ENCODE results near the gene PRKD3.

The PRKD3 gene

DNA sequence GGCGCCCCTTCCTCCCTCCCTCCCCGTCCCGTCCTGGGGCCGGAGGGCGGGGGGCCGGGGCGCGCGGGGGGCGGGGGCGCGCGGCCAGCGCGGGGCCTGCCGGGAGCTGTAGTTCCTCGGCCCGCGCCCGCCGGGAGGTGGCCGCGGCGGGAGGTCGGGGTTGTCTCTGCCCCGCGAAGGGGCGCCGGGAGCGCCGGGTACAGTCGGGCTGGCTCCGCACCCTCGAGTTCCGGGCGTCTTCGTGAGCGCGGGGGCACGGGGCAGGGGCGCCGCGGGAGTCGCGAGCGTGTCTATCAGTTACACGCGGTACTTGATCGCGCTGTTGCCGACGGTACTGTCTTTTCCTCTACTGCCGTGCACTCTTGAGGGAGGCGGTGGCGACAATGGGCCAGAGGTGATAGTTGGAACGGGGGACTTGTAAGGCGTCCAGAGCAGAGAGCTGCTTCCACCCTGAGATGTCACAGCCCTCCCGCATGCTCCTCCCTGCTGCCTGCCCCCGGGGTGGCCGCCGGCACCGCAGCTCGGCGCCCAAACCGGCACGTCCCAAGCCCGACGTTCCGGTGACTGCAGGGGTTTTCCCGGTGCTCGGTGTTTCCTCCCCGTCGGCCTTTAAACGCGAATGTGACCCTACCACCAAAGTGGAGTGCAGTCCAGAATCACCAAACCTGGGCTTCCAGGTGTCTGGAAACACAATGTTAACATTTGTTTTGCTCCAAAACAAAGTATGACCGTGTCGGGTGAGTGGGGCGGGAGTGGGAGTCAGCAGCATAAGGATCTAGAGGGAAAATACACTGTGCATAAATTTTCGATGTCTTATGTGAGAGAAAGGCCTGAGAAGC is at the start of gene PRKD3:
PRKD3 (minus strand) TSS at position 48 of the 839 bp plus-strand sequence. CDS start 8,309 bp downstream, outside the sequence.
- DNase-seq = peak; percentile 89

DNA sequence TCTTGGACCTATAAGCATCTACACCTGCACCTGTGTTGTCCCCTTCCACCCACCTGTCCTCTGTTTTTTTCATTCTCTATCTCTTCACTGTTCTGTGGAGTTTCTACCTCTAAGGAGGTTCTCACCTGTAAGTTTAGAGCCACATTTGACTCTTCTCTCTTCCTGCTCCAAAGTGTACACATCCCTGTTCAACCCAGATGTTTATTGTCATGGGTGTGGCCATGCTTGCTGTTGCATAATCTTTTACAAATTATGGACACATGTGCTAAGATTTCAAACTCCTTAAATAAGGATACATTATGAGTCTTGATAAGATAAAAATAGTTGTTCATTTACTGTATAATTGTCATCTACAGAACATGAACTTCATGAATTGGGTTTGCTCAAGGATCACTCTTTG is 47.4 kb upstream of the PRKD3 start:
- DNase-seq = no peak

DNA sequence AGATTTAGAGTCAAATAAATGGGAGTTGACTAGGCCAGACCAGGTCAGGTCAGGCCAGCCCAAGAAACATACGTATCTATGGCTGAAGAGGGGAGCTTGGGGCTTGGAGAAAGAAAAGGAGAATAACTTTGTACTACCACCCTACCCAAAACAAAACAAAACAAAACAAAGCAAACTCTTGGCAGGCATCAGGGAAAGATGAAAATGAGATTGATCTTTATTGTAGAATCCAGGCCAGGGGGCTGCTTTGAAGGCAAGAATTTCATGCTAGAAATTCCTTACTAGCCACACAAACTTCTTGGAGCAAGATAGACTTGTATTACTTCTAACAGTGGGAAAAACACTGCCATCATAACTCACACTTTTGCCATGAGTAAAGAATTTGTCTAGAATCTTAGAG is 46.0 kb upstream of the PRKD3 start:
- DNase-seq = no peak

DNA sequence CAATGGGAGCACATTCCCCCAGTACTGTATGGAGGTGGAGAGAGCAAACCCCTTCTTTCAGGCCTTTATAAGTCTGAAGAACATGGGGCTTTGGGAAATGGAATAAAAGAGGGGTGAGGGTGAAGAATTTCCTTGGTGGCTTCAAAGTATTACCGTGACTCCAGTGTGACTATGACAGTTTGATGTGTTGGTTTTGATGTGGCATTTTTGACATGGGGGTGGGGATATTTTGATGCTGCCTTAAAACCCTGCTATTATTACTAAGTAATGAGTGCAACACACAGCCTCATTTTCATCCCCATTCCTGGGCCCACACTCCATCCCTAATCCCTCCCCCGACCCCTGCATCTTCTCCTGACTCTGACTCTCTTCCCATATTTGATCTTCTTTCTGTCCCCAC is 43.4 kb upstream of the PRKD3 start:
- DNase-seq = no peak

DNA sequence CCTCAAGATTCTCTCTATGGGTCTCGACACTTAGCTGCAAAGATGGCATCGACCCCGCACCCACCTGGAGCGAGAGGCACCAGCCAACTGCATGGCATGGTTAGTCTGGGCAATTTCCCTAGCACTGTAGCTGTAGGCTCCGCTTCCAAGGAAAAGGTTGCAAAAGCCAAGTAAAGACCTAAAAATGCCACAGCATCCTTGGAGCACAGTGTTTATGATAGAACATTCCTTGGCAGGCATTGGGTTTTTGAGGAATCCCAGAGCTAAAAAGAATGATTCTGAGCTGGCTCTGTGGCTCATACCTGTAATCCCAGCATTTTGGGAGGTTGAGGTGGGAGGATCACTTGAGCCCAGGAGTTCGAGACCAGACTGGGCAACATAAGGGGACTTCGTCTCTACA is 42.7 kb upstream of the PRKD3 start:
- no peak for DNase-seq

DNA sequence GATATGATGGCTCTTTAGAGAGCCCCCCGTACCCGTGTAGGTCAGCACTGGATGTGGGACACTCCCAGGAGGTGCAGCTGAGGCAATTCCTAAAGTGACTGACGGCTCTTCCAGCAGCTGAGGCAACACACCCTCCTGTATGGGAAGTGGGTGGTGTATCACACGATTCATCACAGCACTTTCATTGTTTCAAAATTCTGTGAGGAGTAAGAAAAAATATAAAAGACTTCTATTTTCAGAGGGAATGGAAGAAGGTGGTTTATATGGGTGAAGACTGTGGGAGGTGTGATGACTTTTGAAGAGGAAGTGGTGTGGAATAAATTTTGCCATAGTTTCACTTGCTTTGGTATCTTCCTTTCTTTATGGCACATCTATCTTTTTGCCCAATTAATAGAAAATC is 42.1 kb upstream of the PRKD3 start:
- DNase-seq = no peak

DNA sequence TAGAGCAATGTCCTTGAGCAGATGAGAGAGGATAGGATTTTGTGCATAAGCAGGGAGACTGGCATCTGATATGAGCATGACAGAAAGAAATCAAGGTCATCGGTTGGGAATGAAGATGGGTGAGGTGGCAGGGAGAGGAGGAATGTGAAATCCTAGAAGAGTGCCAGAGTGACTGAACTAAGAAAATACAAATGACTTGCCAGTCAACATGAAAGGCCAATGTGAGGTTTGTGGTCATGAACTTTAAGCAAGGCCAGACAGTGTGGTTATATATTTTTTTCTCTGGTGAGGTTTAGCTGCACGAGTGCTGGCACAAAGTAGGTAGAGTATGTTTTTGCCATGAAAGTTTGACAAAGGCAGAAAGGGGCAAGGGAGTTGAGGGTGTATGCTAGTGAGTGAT is 41.0 kb upstream of the PRKD3 start:
- no peak for DNase-seq

DNA sequence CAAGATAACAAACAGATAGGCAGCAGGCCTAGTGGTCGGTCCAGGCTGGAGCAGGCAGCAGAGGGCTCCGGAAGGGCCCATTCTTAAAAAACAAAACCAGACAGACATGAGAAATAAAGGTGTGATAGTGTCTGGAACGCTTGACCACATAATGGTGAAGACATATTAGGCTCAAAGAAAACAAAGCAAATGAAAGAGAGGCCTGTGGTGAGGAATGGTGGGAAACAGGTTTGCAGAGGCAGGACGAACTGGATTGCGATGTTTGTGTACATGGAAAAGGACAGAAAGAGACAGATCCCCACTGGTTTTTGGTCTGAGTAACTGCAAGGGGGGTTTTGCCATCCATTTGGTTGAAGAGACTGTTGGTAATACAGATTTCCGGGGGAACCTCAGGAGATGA is 39.7 kb upstream of the PRKD3 start:
- DNase-seq = no peak

DNA sequence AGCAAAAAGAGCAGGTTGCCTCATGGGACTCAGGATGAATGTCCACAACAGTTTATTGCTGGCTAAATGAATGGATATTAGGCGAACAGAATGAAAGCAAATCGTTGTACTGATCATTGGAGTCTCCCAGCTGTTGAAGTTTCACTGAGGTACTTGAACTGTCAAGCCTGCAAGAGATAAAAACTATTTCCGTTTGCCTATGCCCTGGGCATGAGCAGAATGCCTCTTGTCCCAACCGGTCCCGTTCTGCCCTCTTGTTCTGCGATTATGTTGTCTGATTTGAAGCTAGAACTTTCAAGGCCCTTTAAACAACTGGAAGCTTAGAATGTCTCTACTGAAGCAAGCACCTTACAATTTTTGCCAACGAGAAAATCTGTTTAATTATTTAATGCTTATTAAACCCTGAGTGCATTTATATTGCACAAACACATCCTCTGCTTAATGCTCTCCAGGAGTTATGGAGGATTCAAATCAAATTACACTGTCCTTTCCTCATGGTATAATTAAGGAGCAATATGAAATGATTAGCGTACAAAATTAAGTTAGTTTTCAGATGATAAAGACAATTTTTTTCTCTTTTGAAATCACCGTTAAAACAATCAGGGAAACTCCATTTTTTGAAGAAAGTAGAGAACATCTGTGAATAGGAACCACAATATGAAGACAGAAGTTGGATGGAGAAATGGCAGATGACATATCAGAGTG is 37.5 kb upstream of the PRKD3 start:
- no peak for DNase-seq

DNA sequence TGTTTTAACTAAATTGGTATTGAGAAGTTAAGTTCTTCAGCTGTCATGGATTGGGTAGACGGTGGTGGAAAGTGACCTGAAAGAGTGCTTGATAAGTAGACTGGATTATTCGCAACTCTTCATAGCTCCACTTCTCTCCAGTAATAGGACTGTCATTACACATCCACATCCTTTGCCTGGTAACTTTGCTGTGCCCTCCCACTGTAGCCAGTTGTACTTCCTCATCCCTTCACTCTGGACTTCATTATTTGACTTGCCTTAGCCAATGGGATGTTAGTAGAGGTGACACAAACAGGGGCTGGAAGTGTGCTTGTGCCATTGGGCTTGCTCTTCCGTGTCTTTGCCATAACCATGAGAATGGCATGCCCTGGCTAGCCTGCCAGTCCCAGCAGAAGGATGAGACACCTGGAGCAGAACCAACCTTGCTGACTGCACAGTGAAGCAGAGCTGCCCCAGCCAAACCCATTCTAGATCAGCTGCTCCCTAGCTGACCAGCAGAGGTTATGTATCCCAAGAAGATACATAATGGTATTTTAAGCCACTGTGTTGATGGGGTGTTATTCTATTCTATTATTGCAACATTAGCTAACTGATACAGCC is 36.7 kb upstream of the PRKD3 start:
- DNase-seq = no peak

DNA sequence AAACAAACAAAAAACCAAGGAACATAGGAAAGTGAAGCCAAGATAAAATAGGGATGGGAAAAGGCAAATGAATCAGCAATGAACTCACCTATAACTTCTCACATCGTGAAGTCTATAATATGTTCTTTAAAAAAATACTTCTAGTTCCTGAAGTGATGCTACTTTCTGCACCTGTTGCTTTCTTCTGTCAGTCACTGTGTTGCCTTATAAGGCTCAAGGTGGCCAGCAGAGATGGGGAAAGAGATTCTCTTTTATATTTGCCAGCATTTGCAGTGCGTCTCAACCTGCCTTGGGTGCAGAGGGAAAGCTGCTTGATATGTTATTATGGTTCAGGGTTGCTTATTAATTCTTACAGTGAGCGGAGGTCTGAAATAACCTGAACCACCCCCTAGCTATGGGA is 33.8 kb upstream of the PRKD3 start:
- DNase-seq = no peak

DNA sequence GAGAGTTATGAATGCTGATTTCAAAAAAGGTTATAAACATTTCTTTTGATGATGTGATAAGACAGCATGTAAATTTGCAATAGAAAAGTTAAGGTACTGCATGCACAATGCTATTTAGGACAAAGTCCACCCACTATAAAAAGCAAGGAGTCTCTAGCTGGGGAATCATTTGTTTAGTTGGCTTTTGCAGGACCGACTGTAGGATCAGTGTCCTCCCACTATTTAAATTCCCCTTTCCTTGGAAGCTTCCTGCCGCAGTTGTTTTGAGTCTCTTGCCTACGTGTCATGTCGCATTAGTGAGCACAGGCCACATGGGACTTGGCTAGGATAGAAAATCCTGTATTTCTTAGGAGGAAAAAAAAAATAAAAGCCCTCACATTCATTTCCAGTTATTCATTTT is 32.9 kb upstream of the PRKD3 start:
- DNase-seq = no peak

DNA sequence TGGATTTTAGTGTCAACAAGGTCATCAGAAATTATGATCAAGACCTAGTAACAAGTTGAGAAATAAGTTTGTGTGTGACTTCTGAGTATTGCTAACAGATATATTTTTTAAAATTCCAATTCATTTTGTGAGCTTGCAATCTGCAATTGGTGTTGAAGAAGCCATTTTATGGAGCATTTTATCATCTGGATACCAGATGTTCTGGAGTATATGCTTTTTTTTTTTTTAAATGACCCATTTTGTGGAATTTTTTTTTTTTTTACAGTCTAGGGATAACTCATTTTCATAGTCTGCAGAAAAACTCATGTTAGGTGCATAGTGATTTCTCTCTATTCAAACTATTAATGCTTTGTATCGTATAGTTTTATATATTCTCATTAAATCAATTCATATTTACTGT is 32.4 kb upstream of the PRKD3 start:
- no peak for DNase-seq

DNA sequence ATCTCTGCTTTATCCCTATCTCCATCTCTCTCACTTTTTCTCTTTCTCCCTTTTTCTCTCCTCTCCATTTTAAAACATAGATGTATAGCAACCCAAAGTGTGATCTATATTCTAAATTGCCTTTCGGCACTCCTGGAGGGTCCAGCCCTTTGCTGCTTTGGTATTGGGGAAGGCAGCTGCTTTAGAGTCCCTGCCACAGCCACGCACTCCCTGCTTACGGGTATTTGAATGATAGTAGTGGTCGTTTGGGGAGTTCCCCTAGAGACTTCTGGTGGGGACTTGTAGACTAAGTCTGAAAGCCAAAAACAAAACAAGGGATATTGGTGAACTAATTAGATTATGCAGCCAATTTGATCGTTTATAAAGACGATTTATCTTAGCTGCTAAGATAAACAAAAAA is 31.7 kb upstream of the PRKD3 start:
- DNase-seq = no peak

DNA sequence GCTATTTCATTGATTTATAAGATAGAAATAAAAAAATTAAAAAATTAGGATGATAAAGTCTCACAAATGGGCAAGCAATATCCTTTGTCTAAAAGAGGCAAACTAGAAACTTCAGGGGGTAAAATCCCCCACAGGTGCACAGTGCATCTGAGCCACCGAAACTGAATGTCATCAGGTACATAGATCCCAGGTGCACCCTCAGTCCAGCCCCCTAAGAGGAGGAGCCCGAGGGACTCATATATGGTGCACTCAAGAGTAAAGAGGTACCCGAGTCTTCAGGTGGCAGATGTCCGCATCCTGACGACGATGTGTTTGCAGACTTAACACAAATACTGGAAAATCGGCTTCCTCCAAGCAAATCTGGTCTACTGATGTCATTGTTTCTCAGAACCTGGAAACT is 31.1 kb upstream of the PRKD3 start:
- DNase-seq = no peak

DNA sequence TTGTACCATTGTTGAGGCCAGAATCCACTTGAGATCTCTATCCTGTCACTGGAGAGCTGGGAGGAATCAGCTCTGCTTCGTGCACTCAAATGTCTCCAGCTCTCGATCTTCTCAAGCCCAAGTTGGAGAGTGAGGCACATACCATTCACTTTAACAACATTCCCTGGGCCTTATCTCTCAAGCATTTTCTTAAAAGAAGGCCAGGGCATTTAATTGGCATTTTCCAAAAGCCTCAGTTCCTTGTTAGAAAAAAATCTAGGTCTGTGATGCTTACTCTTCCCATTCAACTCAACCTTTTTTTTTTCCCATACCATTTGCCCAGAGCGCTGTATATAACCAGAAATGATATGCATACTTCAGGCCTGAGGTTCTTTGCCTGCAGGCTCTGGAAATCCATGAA is 29.9 kb upstream of the PRKD3 start:
- DNase-seq = no peak

DNA sequence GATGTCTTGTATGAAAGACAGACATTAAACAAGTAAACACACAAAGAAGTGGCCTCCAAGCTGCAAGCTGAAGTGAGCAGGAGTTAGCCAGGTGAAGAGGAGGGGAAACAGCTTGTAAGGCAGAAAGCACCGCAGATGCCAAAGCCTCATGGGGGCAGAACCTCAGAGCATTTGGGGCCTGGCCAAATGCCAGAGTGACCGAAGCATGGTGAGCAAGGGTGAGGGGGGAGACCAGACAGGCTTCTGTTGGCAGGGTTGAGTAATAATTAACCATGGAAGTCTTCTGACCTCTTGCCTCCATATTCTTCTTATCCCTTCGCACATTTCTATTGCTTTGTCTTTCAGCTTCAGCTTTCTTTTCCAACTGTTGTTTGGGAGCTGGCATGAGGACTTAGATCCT is 25.4 kb upstream of the PRKD3 start:
- no peak for DNase-seq

DNA sequence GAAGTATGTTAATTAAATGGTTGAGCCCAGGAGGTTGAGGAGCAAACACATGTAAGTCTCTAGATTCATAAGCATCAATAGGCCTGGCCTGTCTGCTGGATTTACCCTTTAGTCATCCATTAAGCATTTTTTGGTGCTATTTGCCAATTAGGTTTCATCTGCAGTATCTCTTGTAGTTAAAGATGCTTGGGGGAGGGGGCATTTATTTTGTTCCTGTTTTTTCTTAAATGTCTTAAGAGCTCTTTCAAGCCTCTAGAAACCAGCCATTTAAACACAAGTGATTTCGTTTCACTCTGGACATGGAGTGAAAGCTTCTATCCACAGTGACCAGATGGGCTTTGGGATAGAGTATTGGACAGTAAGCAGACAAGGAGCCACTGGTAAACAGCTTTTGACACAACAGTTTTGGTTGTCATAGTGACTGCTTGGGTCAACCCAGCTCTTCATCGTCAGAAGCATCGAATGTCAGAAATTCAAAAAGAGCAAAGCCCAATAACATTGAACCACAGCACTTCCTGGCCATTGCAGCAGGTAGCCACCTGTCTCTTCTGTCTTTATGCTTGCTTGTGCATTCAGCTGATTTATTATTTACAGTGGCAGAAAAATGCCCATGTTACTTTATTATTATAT is 24.7 kb upstream of the PRKD3 start:
- no peak for DNase-seq

DNA sequence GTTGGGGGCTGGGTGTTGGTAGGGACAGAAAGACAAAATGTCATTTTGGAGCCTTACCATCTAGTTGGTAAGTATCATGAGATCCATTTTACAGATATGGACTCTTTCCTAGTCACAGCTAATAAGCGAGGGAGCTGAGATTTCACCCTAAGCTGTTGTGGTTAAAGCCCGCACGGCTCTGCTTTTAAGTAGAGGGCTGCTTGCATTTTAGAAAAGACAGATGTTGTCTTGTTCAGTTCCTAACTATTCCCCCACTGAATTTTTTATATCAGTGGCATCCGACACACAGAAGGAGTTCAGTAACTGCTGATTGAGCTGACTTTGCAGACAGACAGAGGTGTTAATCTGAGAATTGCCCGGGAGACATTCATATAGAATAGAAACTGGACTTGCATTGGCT is 23.5 kb upstream of the PRKD3 start:
- no peak for DNase-seq

DNA sequence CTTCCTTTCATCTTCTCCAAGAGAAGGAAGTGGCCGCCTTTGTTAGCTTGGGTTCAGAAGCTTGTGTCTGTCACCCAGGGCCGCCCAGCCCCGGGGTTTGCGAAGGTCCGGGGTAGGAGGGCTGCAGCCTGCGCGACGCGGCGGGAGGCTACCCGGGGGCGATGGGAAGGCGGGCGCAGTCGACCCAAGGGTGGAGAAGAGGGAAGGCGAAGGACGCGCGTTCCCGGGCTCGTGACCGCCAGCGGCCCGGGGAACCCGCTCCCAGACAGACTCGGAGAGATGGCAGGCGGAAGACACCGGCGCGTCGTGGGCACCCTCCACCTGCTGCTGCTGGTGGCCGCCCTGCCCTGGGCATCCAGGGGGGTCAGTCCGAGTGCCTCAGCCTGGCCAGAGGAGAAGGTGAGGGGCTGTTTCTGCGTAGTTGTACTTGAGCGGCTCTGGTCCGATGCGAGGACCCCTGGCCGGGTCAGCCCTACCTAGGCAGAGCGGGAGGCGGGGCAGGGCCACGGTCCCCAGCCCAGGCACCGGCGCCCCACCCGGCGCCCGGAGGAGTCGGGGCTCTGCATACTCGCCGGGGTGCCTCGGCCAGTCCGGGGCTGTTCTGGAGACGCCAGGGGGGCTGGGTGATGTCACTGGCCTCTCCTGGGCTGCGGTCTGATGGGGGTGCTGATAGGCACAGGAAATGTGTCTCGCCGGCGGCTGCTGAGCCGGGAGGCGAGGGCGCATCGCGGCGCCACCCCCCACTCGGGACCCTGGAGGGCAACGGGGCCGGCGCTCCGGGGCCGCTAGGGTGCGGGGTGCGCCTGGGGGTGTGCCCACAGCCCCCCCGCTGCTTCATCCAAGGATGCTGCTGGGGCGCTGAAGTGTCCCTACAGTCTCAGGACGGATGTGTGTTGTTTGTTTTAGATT is 20.1 kb upstream of the PRKD3 start, which contains the start of gene QPCT:
QPCT (plus strand) TSS at position 178 of the 909 bp plus-strand sequence; CDS start at position 280, 102 bp downstream.
- peak; percentile 57 for DNase-seq

DNA sequence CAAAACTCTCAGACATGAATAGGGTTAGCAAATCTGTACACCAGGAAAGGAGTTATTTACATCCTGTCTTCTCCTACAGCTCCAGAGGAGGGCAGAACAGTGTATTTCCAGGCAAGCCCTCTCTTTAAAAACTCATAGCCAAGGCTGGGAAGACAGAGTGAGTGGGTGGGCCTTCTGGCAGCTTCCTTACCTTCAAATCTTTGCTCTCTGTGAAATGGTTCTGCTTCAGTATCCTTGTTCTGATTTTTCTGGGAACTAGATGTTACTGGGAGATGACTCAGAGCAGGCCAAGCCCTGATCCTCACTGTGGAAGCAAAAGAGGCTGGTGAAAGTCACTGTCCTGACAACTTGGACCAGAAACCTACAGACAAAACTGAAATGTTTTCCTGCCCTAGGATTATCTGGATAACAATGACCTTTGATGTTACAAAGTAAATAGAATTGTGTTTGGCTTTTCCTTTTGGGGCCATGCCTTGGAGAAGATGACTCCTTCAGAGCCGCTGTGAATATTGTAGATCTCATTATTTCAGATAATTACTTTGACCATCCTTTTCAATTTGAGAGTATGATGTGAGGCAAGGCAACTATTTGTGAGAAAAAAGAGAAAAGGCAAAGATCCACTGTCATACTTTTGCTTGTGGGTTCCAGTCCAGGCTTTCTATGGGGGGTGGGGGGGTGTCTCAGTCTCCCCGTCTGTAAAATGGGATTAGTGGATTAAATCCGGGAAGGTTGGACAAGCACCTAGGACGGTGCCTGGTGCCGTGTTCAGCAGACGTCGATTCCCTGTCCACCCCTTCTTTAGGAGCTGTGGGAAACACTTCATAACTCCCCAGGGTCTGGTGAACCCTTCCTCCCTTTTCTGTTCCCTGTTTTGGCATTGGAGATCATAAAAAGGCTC is 19.2 kb upstream of the PRKD3 start:
- peak; percentile 54 for DNase-seq
